K562 (cell line): Measurements from ENCODE around the gene CHST14. TPM values are rescaled to one million over a fixed set of nuclear protein-coding genes. Genes with fewer than 3 reads are reported as not detected.

Experiments used
- ARID1B ChIP-seq: fragments of 450-650 bp; IDR thresholded peaks from 2 replicates; pipeline ENCODE4 v1.6.1; 2016; ENCODE audit warnings: antibody characterized with exemption, mild to moderate bottlenecking, inconsistent platforms
- BRD9 ChIP-seq: fragments of 450-650 bp; IDR thresholded peaks from 2 replicates; pipeline ENCODE4 v1.6.1; 2018; ENCODE audit warnings: low read depth; ENCODE audit not compliant: partially characterized antibody
- CBX2 ChIP-seq: fragments of 200-600 bp; sonication (generic); IDR thresholded peaks from one replicate; pipeline ENCODE4 v1.6.1; 2012; ENCODE audit warnings: mild to moderate bottlenecking, low read length, inconsistent platforms; ENCODE audit not compliant: insufficient read depth, poor library complexity, severe bottlenecking
- CXXC5 ChIP-seq: fragments of 250-450 bp; sonication (Bioruptor Pico); IDR thresholded peaks from 2 replicates; pipeline ENCODE4 v1.8.0; 2022; ENCODE audit warnings: inconsistent platforms, mild to moderate bottlenecking, moderate library complexity
- DEAF1 ChIP-seq: fragments of 450-650 bp; formaldehyde crosslinking; IDR thresholded peaks from 2 replicates; pipeline ENCODE4 v1.4.0; 2020; ENCODE audit warnings: mild to moderate bottlenecking, moderate library complexity
- GTF2B ChIP-seq: IDR thresholded peaks from 2 replicates; pipeline ENCODE4 v1.6.1; 2011; ENCODE audit not compliant: insufficient read length; ENCODE audit errors: extremely low read depth
- KDM1A ChIP-seq, 2 experiments: fragments of 450-650 bp; IDR thresholded peaks; 2 replicates each; pipeline ENCODE4 v1.6.1; 2016; ENCODE audit warnings: mild to moderate bottlenecking in 2 of 2
- MLLT1 ChIP-seq, 2 experiments: fragments of 450-650 bp; IDR thresholded peaks; 2 replicates each; pipeline ENCODE4 v1.6.1; 2016
- NELFE ChIP-seq: IDR thresholded peaks from 2 replicates; pipeline ENCODE4 v1.6.1; 2011; ENCODE audit warnings: mild to moderate bottlenecking; ENCODE audit not compliant: insufficient read depth, insufficient read length
- PATZ1 ChIP-seq: fragments of 250-450 bp; sonication (Bioruptor Pico); IDR thresholded peaks from 2 replicates; pipeline ENCODE4 v1.5.0; 2020; ENCODE audit warnings: mild to moderate bottlenecking, borderline replicate concordance
- PBX2 ChIP-seq, 2 experiments: IDR thresholded peaks in 1 of 2; conservative IDR thresholded peaks in 1 of 2; 2 replicates each; pipeline ENCODE4 v1.6.1; 2016; ENCODE audit warnings: low read depth in 2 of 2, mild to moderate bottlenecking in 1 of 2, missing compliant biosample characterization in 1 of 2, missing genetic modification characterization in 1 of 2, moderate library complexity in 1 of 2
- RBM39 ChIP-seq: fragments of 200-400 bp; formaldehyde crosslinking; optimal IDR thresholded peaks from 2 replicates; pipeline ENCODE3; 2018; ENCODE audit warnings: low read depth, low read length
- SREBF2 ChIP-seq: sonication (generic); formaldehyde crosslinking; IDR thresholded peaks from 2 replicates; pipeline ENCODE4 v1.4.0; 2020; ENCODE audit warnings: mild to moderate bottlenecking, missing genetic modification reagents
- SRSF7 ChIP-seq: fragments of 200-400 bp; formaldehyde crosslinking; optimal IDR thresholded peaks from 2 replicates; pipeline ENCODE3; 2017; ENCODE audit warnings: mild to moderate bottlenecking, low read depth, low read length
- polyA plus RNA-seq, 8 experiments: library from polyadenylated mRNA; depleted of rRNA in 4 of 8; stranded (reverse) in 5 of 8; unstranded in 3 of 8; fragments of >200 nt; fragmentation: Nextera tagmentation in 2 of 8; fragmentation: Illumina TruSeq in 1 of 8; extraction: Ambion mirVana in 2 of 8; extraction: Trizol in 1 of 8; gene quantifications; 2 replicates each; pipeline versions ENCODE4 v1.2.1 to v1.2.3, GENCODE V29; 2011 to 2014; ENCODE audit warnings: inconsistent platforms in 1 of 8, missing spikeins in 1 of 8
- total RNA-seq, 7 experiments: library from RNA; depleted of rRNA in 6 of 7; stranded (reverse); fragments of >200 nt in 6 of 7; fragmentation: Illumina TruSeq in 2 of 7; extraction: Trizol in 2 of 7; gene quantifications; 2 replicates each; pipeline versions ENCODE4 v1.2.1 to v1.2.3, GENCODE V29; 2011 to 2021; ENCODE audit warnings: low replicate concordance in 1 of 7

The CHST14 gene
- total and polyA plus RNA-seq, 9 of the 15 experiments (the other 6 are each of a cell fraction or from before 2014, with no cell fraction given): 1.6 to 12.1 (median 4.5) TPM

GRCh38 chr15:40430271-40430805 lies 40.4 kb upstream of the CHST14 start (continued):
- TF ChIP-seq DEAF1 (CRISPR knock-in tag) (no peak), NELFE (no peak), PBX2 (CRISPR knock-in tag; IDR thresholded peaks at IDR 0.05; ENCODE audit: low read depth) (peak; percentile 65; the same call in 1 of the 2 replicates), PBX2 (tag; conservative IDR thresholded peaks at IDR 0.05; ENCODE audit: low read depth) (peak; percentile 97), GTF2B (no peak), RBM39 (no peak), KDM1A (IDR thresholded peaks at IDR 0.05) (no peak), CXXC5 (no peak), CBX2 (no peak), SRSF7 (no peak), BRD9 (no peak), MLLT1 (IDR thresholded peaks at IDR 0.05) (no peak; a peak in 1 of 4 replicates), SREBF2 (CRISPR knock-in tag) (no peak), ARID1B (peak; percentile 56; the same call in 1 of the 2 replicates), PATZ1 (CRISPR knock-in tag) (no peak)
